HG03196 (cell line): ENCODE data around the gene B3GAT3.
"Not testable (repeated sequence)": the region's sequence is repeated elsewhere in the genome, so short reads cannot be mapped to it uniquely, and the experiment has no call there.

Experiments
- ATAC-seq: cut with Tn5 transposase; IDR thresholded peaks from one replicate; pipeline ENCODE4 v1.9.1; 2021; ENCODE audit not compliant: unreplicated experiment

B3GAT3 gene

GRCh38 chr11:62580959-62581715 lies 40.6 kb downstream of the B3GAT3 start:
- ATAC-seq: no peak

DNA sequence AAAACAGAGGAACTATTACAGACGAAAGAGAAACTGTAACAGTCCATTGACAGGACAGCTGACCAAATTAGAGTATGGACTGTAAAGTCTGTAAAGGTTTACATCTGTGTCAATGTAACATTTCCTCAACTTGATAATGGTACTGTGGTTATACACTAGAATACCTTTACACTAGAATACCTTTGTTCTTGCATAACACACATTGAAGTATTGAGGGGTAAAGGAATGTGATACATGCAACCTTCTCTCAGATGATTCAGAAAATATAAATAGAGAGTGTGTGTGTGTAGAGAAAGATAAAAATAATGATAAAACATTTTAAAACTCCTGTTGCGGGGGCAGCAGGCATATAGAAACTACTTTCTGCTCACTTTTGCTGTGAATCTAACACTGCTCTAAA lies 42.5 kb downstream of the B3GAT3 start:
- no peak for ATAC-seq

- no peak for ATAC-seq
Measured at GRCh38 chr11:62578541-62578940, 43.2 kb downstream of the B3GAT3 start.

GRCh38 chr11:62577046-62577714 lies 44.6 kb downstream of the B3GAT3 start:
- ATAC-seq: no peak

- ATAC-seq: no peak
Measured at GRCh38 chr11:62575837-62576236, 45.9 kb downstream of the B3GAT3 start.

DNA sequence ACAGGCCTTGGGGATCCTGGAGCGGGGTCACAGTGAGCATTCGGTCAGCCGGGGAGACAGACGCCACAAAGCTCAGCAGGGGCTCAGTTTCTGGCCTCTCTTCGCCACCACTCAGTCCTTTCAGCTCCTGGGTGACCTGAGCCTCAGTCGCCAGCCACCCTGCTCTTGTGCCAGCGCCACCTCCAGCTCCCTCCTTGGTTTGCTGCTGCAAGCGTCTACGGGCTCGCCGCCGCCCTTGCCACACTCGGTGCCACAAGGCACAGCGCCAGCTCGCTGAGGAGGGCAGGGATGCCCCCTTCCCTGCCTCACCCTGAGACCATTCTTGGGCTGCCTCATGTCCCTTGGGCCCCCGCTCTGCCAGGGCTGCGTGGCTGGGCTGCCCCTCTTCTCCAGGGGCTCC lies 46.6 kb downstream of the B3GAT3 start:
- no peak for ATAC-seq

DNA sequence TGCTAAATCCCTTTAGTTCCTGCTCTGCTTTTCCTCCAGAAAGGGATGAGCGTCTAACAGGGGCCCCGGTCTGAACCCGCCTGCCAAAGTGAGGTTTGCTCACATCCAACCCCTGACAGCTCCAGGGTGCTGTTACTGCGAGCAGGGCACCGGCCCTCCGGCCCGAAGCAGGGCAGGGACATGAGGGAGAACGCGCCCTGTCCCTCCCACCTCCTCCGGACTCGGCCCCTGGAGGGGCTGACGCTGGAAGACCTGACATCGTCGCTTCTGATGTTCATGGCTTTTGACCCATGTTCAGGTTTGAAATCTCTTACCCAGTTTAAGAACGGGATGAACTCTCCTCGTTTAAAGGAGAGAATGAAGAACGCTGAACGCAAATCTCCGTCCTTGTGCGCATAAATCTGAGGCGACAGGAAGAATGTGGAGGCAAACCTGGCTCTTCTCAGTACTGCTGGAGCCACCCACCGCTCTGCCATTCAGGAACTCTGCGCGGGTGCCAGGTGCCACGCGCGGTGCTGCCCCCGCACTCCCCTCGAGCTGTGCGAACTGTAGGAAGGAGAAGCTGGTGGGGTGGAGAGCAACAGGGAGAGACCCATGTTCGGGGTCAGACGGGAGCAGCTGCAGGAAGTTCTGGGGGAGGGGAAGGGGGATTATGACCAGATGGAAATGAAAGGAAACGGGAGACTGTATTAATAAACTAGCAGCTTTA lies 47.3 kb downstream of the B3GAT3 start:
- ATAC-seq: peak; percentile 8

- peak; percentile 75 for ATAC-seq
Measured at GRCh38 chr11:62573592-62574362, 48.0 kb downstream of the B3GAT3 start, which contains the start of gene EEF1G. EEF1G (minus strand) TSS chr11:62573891; CDS start chr11:62573842, 49 bp downstream.

DNA sequence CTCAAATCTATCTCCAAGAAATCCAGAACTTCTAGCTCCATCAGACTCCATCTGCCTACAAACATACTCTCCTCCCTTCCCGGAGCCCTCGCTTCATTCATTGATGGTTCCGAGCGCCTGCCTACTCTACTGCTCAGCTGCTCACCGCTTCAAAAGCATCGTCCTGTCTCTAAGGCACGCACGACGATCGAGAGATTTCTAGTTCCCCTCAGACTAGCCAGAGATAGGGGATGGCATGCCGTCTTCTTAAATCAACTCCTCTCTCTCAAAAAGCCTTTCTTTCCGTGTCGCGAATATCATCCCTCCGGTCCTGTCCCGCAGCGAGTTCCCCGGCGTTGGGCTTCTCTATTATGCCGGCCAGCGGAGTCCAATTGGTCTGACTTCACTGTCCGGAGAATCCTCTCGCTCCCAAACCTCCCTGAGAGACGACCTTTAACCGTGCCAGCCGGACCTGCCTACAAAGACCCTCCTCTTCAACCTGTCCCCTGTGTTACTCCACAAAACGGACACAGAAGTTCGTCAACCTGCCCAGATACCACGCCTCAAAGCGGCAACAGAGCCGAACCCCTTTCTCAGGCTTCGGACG lies 48.7 kb downstream of the B3GAT3 start:
- ATAC-seq: no peak

DNA sequence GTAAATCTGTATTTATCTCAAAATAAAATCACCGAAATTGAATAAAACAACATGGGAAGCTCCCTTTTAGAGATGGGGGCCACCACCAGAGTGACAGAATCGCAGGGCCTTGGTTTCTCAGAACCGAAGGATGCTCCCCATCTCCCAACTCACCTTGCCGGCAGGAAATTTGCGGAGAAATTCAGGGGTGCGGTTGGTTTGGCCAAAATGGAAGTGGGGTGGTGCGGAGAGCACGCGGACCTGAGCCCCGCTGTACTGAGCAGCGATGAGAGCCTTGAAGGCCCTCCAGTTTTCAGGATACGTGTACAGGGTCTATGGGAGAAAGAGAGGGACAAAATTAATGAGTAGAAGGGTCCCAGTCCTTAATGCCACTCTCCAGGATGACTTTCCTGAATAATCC lies 49.4 kb downstream of the B3GAT3 start:
- no peak for ATAC-seq

DNA sequence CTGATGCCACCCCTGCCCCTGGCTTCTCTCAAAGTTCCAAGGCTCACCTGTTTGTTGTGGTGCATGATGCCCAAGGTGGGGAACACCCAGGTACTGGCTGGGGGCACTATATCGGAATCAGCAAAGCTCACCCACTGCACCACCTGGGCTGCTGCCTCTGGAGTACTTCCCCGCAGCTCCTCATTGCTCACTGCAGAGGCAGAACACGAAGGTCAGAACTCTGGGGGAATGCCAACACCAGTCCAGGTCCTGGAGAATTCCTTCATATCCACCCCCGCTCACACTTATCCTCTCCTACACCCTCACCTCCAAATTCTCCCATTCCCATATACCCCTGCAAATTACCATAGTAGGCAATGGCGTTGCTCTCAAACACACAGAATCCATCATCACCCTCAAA lies 50.3 kb downstream of the B3GAT3 start:
- ATAC-seq: not testable (repeated sequence)

DNA sequence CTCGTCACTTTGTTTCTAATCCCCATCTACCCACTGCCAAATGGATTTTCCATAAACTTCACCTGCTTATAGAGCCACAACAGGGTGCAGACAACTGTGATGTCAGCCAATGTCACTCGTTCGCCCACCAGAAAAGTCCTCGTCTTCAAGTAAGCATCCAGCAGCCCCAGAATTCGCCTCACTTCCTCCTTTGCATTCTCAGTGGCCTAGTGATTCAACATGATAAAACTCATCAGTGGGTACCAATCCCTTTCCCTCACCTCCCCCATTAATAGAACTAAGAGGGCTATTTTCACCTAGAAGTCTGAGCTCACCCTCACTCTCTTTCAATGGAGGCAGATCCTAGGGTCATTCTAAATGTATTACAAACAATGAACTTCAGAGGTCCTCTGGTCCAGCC lies 50.9 kb downstream of the B3GAT3 start:
- not testable (repeated sequence) for ATAC-seq

GRCh38 chr11:62569611-62570010 lies 52.2 kb downstream of the B3GAT3 start:
- ATAC-seq: no peak

GRCh38 chr11:62567018-62567633 lies 54.7 kb downstream of the B3GAT3 start:
- ATAC-seq: no peak

DNA sequence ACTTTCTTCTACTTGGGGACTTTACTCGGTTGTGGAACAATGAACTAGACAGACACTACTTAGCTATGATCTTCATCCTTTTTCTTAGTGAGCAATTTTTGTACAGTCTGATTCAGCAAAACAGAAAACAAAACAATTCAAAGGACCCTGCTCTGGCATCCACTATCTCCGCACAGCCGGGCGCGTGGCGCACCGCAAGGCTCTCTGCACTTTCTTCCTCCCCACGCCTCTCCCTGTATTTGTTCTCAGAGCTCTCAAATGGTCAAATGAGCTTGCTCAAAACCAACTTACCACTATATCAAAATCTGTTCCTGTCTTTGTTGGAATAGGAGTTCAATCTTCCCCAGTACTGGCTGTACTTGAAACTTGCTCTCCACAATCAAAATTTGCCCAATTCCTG lies 55.5 kb downstream of the B3GAT3 start:
- ATAC-seq: no peak
